GM19351 (cell line): ENCODE data around the gene TMEM255B.
"Not testable (repeated sequence)": the region's sequence is repeated elsewhere in the genome, so short reads cannot be mapped to it uniquely, and the experiment has no call there.

Experiments
- ATAC-seq: cut with Tn5 transposase; IDR thresholded peaks from one replicate; pipeline ENCODE4 v1.9.1; 2021; ENCODE audit warnings: mild to moderate bottlenecking, moderate library complexity; ENCODE audit not compliant: unreplicated experiment

TMEM255B gene

GRCh38 chr13:113785051-113786010 lies 26.3 kb downstream of the TMEM255B start:
- ATAC-seq, result no peak

GRCh38 chr13:113786262-113786841 lies 27.3 kb downstream of the TMEM255B start:
- no peak for ATAC-seq

- ATAC-seq, result no peak
Measured at GRCh38 chr13:113787694-113788093, 28.7 kb downstream of the TMEM255B start.

GRCh38 chr13:113788413-113789135 lies 29.5 kb downstream of the TMEM255B start:
- no peak for ATAC-seq

GRCh38 chr13:113789167-113789566 lies 30.1 kb downstream of the TMEM255B start:
- no peak for ATAC-seq

GRCh38 chr13:113789931-113790330 lies 30.9 kb downstream of the TMEM255B start:
- not testable (repeated sequence) for ATAC-seq

GRCh38 chr13:113791226-113791625 lies 32.2 kb downstream of the TMEM255B start:
- no peak for ATAC-seq

GRCh38 chr13:113791761-113792160 lies 32.7 kb downstream of the TMEM255B start:
- ATAC-seq, result no peak

- no peak for ATAC-seq
Measured at GRCh38 chr13:113792236-113792770, 33.3 kb downstream of the TMEM255B start.

GRCh38 chr13:113792886-113793717 lies 34.1 kb downstream of the TMEM255B start:
- no peak for ATAC-seq

GRCh38 chr13:113793718-113794085 lies 34.7 kb downstream of the TMEM255B start:
- ATAC-seq, result no peak

GRCh38 chr13:113794086-113794485 lies 35.1 kb downstream of the TMEM255B start:
- no peak for ATAC-seq

GRCh38 chr13:113794764-113795173 lies 35.7 kb downstream of the TMEM255B start:
- no peak for ATAC-seq

- not testable (repeated sequence) for ATAC-seq
Measured at GRCh38 chr13:113795362-113795761, 36.3 kb downstream of the TMEM255B start.

- ATAC-seq, result no peak
Measured at GRCh38 chr13:113796211-113796963, 37.4 kb downstream of the TMEM255B start.

GRCh38 chr13:113796964-113797676 lies 38.1 kb downstream of the TMEM255B start:
- ATAC-seq, result no peak

- ATAC-seq, result no peak
Measured at GRCh38 chr13:113798200-113798811, 39.3 kb downstream of the TMEM255B start.

GRCh38 chr13:113800576-113800926 lies 41.5 kb downstream of the TMEM255B start:
- ATAC-seq, result no peak
